DOHH2 (cell line): ENCODE measurements around the gene RALGDS.

Source experiments
- H3F3A ChIP-seq: fragments of 200-600 bp; sonication (generic), shearing (Covaris generic); 2 replicates; pipeline ENCODE4 v1.6.0; 2016; ENCODE audit warnings: antibody characterized with exemption, mild to moderate bottlenecking; ENCODE audit not compliant: control insufficient read depth, insufficient read depth
- H3K27ac ChIP-seq: fragments of 200-600 bp; sonication (generic); 2 replicates; pipeline ENCODE4 v1.5.1; 2014; ENCODE audit warnings: low read depth, mild to moderate bottlenecking, low read length, moderate library complexity
- H3K27me3 ChIP-seq: fragments of 200-600 bp; sonication (generic); 2 replicates; pipeline ENCODE4 v1.6.1; 2014; ENCODE audit warnings: mild to moderate bottlenecking, low read length, mixed read lengths; ENCODE audit not compliant: control insufficient read depth
- H3K36me3 ChIP-seq: fragments of 200-600 bp; sonication (generic); 2 replicates; pipeline ENCODE4 v1.6.1; 2014; ENCODE audit warnings: mild to moderate bottlenecking, low read length, moderate library complexity, mixed read lengths; ENCODE audit not compliant: control insufficient read depth
- H3K4me1 ChIP-seq: fragments of 200-600 bp; sonication (generic); 2 replicates; pipeline ENCODE4 v1.6.1; 2014; ENCODE audit warnings: mild to moderate bottlenecking, low read length, mixed read lengths; ENCODE audit not compliant: control insufficient read depth
- H3K4me2 ChIP-seq: fragments of 200-600 bp; sonication (generic); 2 replicates; pipeline ENCODE4 v1.6.0; 2014; ENCODE audit warnings: mild to moderate bottlenecking, low read length, moderate library complexity
- H3K4me3 ChIP-seq: fragments of 200-600 bp; sonication (generic); 2 replicates; pipeline ENCODE4 v1.5.1; 2014; ENCODE audit warnings: mild to moderate bottlenecking, low read length, mixed read lengths
- H3K79me2 ChIP-seq: fragments of 200-600 bp; sonication (generic); 2 replicates; pipeline ENCODE4 v1.6.1; 2014; ENCODE audit warnings: mild to moderate bottlenecking, low read length, mixed read lengths; ENCODE audit not compliant: control insufficient read depth
- H3K9me2 ChIP-seq: fragments of 200-600 bp; sonication (generic); replicated peaks from 2 replicates; pipeline ENCODE4 v1.6.1; 2014; ENCODE audit warnings: mild to moderate bottlenecking, low read length, mixed read lengths; ENCODE audit not compliant: control insufficient read depth
- H3K9me3 ChIP-seq: fragments of 200-600 bp; sonication (generic); 2 replicates; pipeline ENCODE4 v1.6.1; 2014; ENCODE audit warnings: antibody characterized with exemption, low read length, mixed read lengths; ENCODE audit not compliant: control insufficient read depth, insufficient read depth
- H4K20me1 ChIP-seq: fragments of 200-600 bp; sonication (generic); 2 replicates; pipeline ENCODE4 v1.6.0; 2014; ENCODE audit warnings: low read depth, mild to moderate bottlenecking, antibody characterized with exemption, low read length, moderate library complexity; ENCODE audit not compliant: control insufficient read depth, insufficient read depth
- CTCF ChIP-seq: fragments of 200-600 bp; sonication (generic); IDR thresholded peaks from one replicate; pipeline ENCODE4 v1.5.1; 2014; ENCODE audit warnings: antibody characterized with exemption, mild to moderate bottlenecking, low read depth, low read length; ENCODE audit not compliant: poor library complexity, severe bottlenecking
- EZH2phosphoT487 ChIP-seq: fragments of 200-600 bp; sonication (generic); IDR thresholded peaks from 2 replicates; pipeline ENCODE4 v1.6.1; 2017; ENCODE audit warnings: borderline replicate concordance, mild to moderate bottlenecking, antibody characterized with exemption, low read length, moderate library complexity, mixed read lengths

Gene RALGDS

GRCh38 chr9:133050142-133050541 lies 70.9 kb downstream of the RALGDS start:
- no peaks in the 10 kb centered on the region for H3F3A ChIP-seq
- no peak overlapping the region for H3K27ac ChIP-seq
- H3K36me3 ChIP-seq = peaks cover 76% of the 10 kb centered on the region
- no peaks in the 10 kb centered on the region for H3K4me1 ChIP-seq
- H3K27me3 ChIP-seq = no peaks in the 10 kb centered on the region
- H3K9me2 ChIP-seq = no peaks in the 10 kb centered on the region
- H3K79me2 ChIP-seq = no peaks in the 10 kb centered on the region
- no peak overlapping the region for H3K4me2 ChIP-seq
- no peaks in the 10 kb centered on the region for H3K9me3 ChIP-seq
- no peaks in the 10 kb centered on the region for H4K20me1 ChIP-seq
- H3K4me3 ChIP-seq = no peak overlapping the region
- TF ChIP-seq EZH2phosphoT487 = no peak
- no peak for TF ChIP-seq CTCF

- no peak overlapping the region for H3K4me3 ChIP-seq
- H3K4me2 ChIP-seq = no peak overlapping the region
- no peaks in the 10 kb centered on the region for H3K9me3 ChIP-seq
- H3K27ac ChIP-seq = no peak overlapping the region
- H3K4me1 ChIP-seq = no peaks in the 10 kb centered on the region
- H4K20me1 ChIP-seq = no peaks in the 10 kb centered on the region
- TF ChIP-seq EZH2phosphoT487 = no peak
- TF ChIP-seq CTCF = no peak
- no peaks in the 10 kb centered on the region for H3K27me3 ChIP-seq
- H3K9me2 ChIP-seq = no peaks in the 10 kb centered on the region
- no peaks in the 10 kb centered on the region for H3F3A ChIP-seq
- H3K79me2 ChIP-seq = no peaks in the 10 kb centered on the region
- peaks cover 76% of the 10 kb centered on the region for H3K36me3 ChIP-seq
These were observed 72.0 kb downstream of the RALGDS start for GRCh38 chr9:133049043-133049442.

GRCh38 chr9:133048595-133048994 lies 72.4 kb downstream of the RALGDS start:
- Histone ChIP-seq H3K4me1 (no peaks in the 10 kb centered on the region), H4K20me1 (no peaks in the 10 kb centered on the region), H3K36me3 (peaks cover 76% of the 10 kb centered on the region), H3K9me2 (no peaks in the 10 kb centered on the region), H3K27me3 (no peaks in the 10 kb centered on the region), H3K27ac (no peak overlapping the region), H3K4me2 (no peak overlapping the region), H3K9me3 (no peaks in the 10 kb centered on the region), H3F3A (no peaks in the 10 kb centered on the region), H3K4me3 (no peak overlapping the region), H3K79me2 (no peaks in the 10 kb centered on the region)
- no peak for TF ChIP-seq EZH2phosphoT487
- TF ChIP-seq CTCF = peak; percentile 36
